ENCODE results near the gene WBP1L.

GRCh38 chr10:102702742-102703141 is 41.0 kb upstream of the WBP1L start:
- no peak for TF ChIP-seq ERF (CRISPR knock-in tag; IDR thresholded peaks at IDR 0.05)
- TF ChIP-seq NRL (CRISPR knock-in tag; IDR thresholded peaks at IDR 0.05; ENCODE audit: borderline replicate concordance) = no peak
- TF ChIP-seq ZSCAN12 (CRISPR knock-in tag; IDR thresholded peaks at IDR 0.05) = no peak
- TF ChIP-seq NR0B2 (CRISPR knock-in tag; IDR thresholded peaks at IDR 0.05) = no peak
- no peak for TF ChIP-seq EZH2 (conservative IDR thresholded peaks at IDR 0.05; ENCODE audit: low read depth, low read length)
- TF ChIP-seq PCBP1 (IDR thresholded peaks at IDR 0.05; ENCODE audit: borderline replicate concordance, low read depth, low read length) = no peak
- no peak for TF ChIP-seq ARNT (IDR thresholded peaks at IDR 0.05)
- TF ChIP-seq, protein P1, sequence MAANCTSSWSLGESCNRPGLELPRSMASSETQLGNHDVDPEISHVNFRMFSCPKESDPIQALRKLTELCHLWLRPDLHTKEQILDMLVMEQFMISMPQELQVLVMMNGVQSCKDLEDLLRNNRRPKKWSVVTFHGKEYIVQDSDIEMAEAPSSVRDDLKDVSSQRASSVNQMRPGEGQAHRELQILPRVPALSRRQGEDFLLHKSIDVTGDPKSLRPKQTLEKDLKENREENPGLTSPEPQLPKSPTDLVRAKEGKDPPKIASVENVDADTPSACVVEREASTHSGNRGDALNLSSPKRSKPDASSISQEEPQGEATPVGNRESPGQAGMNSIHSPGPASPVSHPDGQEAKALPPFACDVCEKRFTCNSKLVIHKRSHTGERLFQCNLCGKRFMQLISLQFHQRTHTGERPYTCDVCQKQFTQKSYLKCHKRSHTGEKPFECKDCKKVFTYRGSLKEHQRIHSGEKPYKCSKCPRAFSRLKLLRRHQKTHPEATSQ (CRISPR knock-in tag; IDR thresholded peaks at IDR 0.05; ENCODE audit: borderline replicate concordance) = no peak
